SU-DHL-6 (cell line): ENCODE measurements around the gene GALNT10.
"Not testable (repeated sequence)": the region's sequence is repeated elsewhere in the genome, so short reads cannot be mapped to it uniquely, and the experiment has no call there.

Experiments used
- H2AFZ ChIP-seq: fragments of 200-600 bp; sonication (generic); 2 replicates; pipeline ENCODE4 v1.6.1; 2014; ENCODE audit warnings: low read depth, mild to moderate bottlenecking, moderate library complexity, mixed read lengths, antibody characterized with exemption, low read length; ENCODE audit not compliant: severe bottlenecking
- H3F3A ChIP-seq: fragments of 200-600 bp; shearing (Covaris generic); 2 replicates; pipeline ENCODE4 v1.6.0; 2016; ENCODE audit warnings: antibody characterized with exemption, mild to moderate bottlenecking; ENCODE audit not compliant: insufficient read depth
- H3K27ac ChIP-seq: fragments of 200-600 bp; sonication (generic); 2 replicates; pipeline ENCODE4 v1.5.1; 2016; ENCODE audit warnings: low read depth, mild to moderate bottlenecking, low read length, moderate library complexity, mixed read lengths
- H3K27me3 ChIP-seq: fragments of 200-600 bp; sonication (generic), shearing (Covaris generic); 2 replicates; pipeline ENCODE4 v1.6.0; 2014; ENCODE audit warnings: mild to moderate bottlenecking, low read length
- H3K36me3 ChIP-seq: fragments of 200-600 bp; sonication (generic); 2 replicates; pipeline ENCODE4 v1.6.1; 2014; ENCODE audit warnings: mild to moderate bottlenecking, low read length, mixed read lengths
- H3K4me2 ChIP-seq: fragments of 300-600, 200-600 bp; shearing (Covaris generic), sonication (generic); 2 replicates; pipeline ENCODE4 v1.6.0; 2014; ENCODE audit warnings: low read length, low read depth, mild to moderate bottlenecking; ENCODE audit not compliant: poor library complexity, severe bottlenecking
- H3K4me3 ChIP-seq: fragments of 200-600 bp; sonication (generic); 2 replicates; pipeline ENCODE4 v1.5.1; 2014; ENCODE audit warnings: antibody characterized with exemption, low read length, mild to moderate bottlenecking, mixed read lengths; ENCODE audit not compliant: insufficient read depth, poor library complexity, severe bottlenecking
- H3K79me2 ChIP-seq: fragments of 200-600 bp; sonication (generic); 2 replicates; pipeline ENCODE4 v1.6.1; 2014; ENCODE audit warnings: mild to moderate bottlenecking, low read length, moderate library complexity; ENCODE audit not compliant: insufficient read depth
- H3K9ac ChIP-seq: fragments of 200-600 bp; sonication (generic); 2 replicates; pipeline ENCODE4 v1.7.0; 2014; ENCODE audit warnings: mild to moderate bottlenecking, low read length
- H3K9me2 ChIP-seq: fragments of 200-600 bp; sonication (generic); replicated peaks from 2 replicates; pipeline ENCODE4 v1.6.1; 2014; ENCODE audit warnings: low read length; ENCODE audit not compliant: insufficient read depth
- H3K9me3 ChIP-seq: fragments of 200-600 bp; sonication (generic); 2 replicates; pipeline ENCODE4 v1.6.1; 2014; ENCODE audit warnings: low read length, mixed read lengths; ENCODE audit not compliant: insufficient read depth
- H4K20me1 ChIP-seq: fragments of 200-600 bp; sonication (generic); 2 replicates; pipeline ENCODE4 v1.6.1; 2014; ENCODE audit warnings: low read depth, mild to moderate bottlenecking, antibody characterized with exemption, low read length, moderate library complexity, mixed read lengths
- EZH2phosphoT487 ChIP-seq: fragments of 200-600 bp; sonication (generic), shearing (Covaris generic); conservative IDR thresholded peaks from 2 replicates; pipeline ENCODE4 v1.6.1; 2018; ENCODE audit warnings: mild to moderate bottlenecking, antibody characterized with exemption, low read length, moderate library complexity, mixed read lengths
- TF ChIP-seq, protein P1 (sequence below): fragments of 200-600 bp; sonication (generic); IDR thresholded peaks from one replicate; pipeline ENCODE4 v1.5.1; 2017; ENCODE audit warnings: antibody characterized with exemption, mild to moderate bottlenecking, low read length, moderate library complexity; ENCODE audit not compliant: insufficient read depth, poor library complexity, severe bottlenecking

Gene GALNT10

DNA sequence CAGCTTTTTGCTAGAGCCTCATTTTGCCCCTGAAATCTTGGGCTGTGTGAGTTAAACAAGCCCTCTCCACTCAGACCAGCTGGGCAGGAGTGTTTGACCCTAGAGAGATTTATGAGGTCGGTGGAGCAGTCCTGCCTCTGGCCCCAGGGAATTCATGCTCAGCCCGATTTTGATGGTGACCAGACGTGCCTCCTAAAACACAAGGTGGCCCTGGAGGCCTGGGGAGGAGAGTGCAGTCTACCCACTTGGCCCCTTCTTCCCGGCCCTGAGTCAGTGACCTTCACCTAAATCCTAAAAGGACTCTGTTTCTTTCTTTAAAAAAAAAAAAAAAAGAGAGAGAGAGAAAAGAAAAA, 168.7 kb downstream of the GALNT10 start:
- Histone ChIP-seq H2AFZ (no peak overlapping the region), H3K36me3 (no peaks in the 10 kb centered on the region), H3K9me2 (no peaks in the 10 kb centered on the region), H3K4me3 (no peak overlapping the region), H3K4me2 (no peak overlapping the region), H3K9ac (no peak overlapping the region), H3K27ac (no peak overlapping the region), H4K20me1 (no peaks in the 10 kb centered on the region), H3K27me3 (no peaks in the 10 kb centered on the region), H3F3A (no peaks in the 10 kb centered on the region), H3K79me2 (no peaks in the 10 kb centered on the region), H3K9me3 (no peaks in the 10 kb centered on the region)
- TF ChIP-seq, protein P1, sequence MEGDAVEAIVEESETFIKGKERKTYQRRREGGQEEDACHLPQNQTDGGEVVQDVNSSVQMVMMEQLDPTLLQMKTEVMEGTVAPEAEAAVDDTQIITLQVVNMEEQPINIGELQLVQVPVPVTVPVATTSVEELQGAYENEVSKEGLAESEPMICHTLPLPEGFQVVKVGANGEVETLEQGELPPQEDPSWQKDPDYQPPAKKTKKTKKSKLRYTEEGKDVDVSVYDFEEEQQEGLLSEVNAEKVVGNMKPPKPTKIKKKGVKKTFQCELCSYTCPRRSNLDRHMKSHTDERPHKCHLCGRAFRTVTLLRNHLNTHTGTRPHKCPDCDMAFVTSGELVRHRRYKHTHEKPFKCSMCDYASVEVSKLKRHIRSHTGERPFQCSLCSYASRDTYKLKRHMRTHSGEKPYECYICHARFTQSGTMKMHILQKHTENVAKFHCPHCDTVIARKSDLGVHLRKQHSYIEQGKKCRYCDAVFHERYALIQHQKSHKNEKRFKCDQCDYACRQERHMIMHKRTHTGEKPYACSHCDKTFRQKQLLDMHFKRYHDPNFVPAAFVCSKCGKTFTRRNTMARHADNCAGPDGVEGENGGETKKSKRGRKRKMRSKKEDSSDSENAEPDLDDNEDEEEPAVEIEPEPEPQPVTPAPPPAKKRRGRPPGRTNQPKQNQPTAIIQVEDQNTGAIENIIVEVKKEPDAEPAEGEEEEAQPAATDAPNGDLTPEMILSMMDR: no peak
- no peak for TF ChIP-seq EZH2phosphoT487

DNA sequence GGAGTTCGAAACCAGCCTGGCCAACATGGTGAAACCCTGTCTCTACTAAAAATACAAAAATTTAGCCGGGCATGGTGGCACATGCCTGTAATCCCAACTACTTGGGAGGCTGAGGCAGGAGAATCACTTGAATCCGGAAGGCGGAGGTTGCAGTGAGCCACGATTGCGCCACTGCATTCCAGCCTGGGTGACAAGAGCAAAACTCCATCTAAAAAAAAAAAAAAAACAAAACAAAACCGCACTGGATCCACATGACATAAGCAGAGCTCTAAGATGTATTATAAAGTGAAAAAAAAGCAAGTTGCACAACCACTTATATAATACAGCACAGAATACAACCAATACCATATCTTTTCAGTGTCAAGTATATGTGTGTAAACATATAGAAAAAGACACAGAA, 169.7 kb downstream of the GALNT10 start:
- H3K36me3 ChIP-seq, H3F3A ChIP-seq, H2AFZ ChIP-seq, H4K20me1 ChIP-seq, H3K9ac ChIP-seq, H3K4me2 ChIP-seq, H3K4me3 ChIP-seq, H3K9me2 ChIP-seq, H3K27ac ChIP-seq, H3K79me2 ChIP-seq, H3K9me3 ChIP-seq, H3K27me3 ChIP-seq: not testable (repeated sequence)

DNA sequence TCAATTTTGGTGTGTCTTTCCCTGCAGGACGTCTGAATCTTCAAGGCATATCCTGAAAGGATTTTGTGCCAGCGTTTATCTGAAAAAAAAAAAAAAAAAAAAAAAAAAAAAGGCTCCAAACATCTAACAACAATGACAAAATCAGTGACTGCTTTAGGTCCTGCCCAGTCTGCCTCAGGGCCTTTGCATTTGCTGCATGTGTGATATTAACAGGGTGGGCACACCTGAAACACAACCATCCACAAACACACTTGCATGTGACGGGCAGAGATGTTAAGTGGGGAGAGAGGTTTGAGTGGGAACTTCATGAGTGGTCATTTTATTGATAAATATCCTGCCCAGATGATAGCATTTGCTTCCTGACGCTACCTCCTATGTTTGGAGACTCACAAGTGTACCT, 172.9 kb downstream of the GALNT10 start:
- Histone ChIP-seq H3K9me2 (no peaks in the 10 kb centered on the region), H3K9me3 (no peaks in the 10 kb centered on the region), H3K4me2 (no peak overlapping the region), H4K20me1 (no peaks in the 10 kb centered on the region), H3K9ac (no peak overlapping the region), H3K27ac (no peak overlapping the region), H3K36me3 (no peaks in the 10 kb centered on the region), H3K79me2 (no peaks in the 10 kb centered on the region), H3K27me3 (no peaks in the 10 kb centered on the region), H3K4me3 (no peak overlapping the region), H2AFZ (no peak overlapping the region), H3F3A (no peaks in the 10 kb centered on the region)
- no peak for TF ChIP-seq EZH2phosphoT487

DNA sequence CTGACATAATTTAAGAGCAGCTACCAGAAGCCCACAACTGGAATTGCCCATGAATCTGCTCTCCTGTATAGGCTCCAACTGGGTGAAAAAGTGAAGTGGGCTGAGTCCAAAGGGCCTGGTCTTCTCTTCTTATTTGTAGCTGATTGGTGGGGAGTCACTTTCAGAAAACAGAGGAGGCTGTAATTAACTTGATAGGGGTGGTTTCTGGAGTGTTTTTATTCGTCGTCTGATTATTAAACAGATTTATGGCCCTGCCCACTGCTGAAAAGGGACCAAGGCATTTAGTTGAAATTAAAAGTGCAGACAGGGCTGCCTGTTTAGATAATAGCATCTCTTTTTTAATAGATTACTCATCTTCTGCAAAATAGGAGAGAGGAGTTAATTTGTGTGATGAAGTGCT, 174.2 kb downstream of the GALNT10 start:
- Histone ChIP-seq H3F3A (no peaks in the 10 kb centered on the region), H3K9me2 (no peaks in the 10 kb centered on the region), H3K4me2 (no peak overlapping the region), H3K79me2 (no peaks in the 10 kb centered on the region), H3K9ac (no peak overlapping the region), H3K27ac (no peak overlapping the region), H3K27me3 (no peaks in the 10 kb centered on the region), H4K20me1 (no peaks in the 10 kb centered on the region), H3K4me3 (no peak overlapping the region), H3K36me3 (no peaks in the 10 kb centered on the region), H3K9me3 (no peaks in the 10 kb centered on the region), H2AFZ (no peak overlapping the region)
- TF ChIP-seq, protein P1: no peak
- TF ChIP-seq EZH2phosphoT487: no peak
